Measurements from ENCODE around the gene CABP4.
"Not testable (repeated sequence)": the region's sequence is repeated elsewhere in the genome, so short reads cannot be mapped to it uniquely, and the experiment has no call there.

Gene CABP4

DNA sequence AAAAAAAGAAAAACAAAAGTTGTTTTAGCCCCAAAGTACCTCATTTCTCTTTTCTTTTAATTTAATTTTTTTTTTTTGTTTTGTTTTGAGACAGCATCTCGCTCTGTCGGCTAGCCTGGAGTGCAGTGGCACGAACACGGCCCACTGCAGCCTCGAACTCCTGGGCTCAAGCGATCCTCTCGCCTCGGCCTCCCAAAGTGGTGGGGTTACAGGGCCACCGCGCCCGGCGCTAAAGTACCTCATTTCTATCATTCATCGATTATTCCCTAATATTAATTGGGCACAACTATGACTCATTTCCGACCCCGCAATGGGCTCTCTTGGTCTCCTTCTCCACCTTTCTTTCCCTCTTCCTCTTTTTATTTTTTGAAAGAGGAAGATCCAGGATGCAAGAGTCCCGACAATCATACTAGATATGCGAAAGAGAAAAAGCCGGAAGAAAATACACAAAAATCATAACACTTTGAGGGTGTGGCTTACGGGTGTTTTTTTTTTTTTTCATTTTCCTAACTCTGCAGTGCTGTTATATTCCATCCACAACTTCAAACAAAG is 27.2 kb downstream of the CABP4 start:
- Histone ChIP-seq H3K36me3 (ENCODE audit: control insufficient read depth, insufficient read depth, low read length) (no peaks in the 10 kb centered on the region; the same call in 1 of the 2 replicates), H3K27me3 (replicated peaks; ENCODE audit: control insufficient read depth, insufficient read depth, low read length) (no peaks in the 10 kb centered on the region), H3K4me3 (replicated peaks; ENCODE audit: low read depth, low read length) (peak overlapping the region; percentile 63)
- no peak for DNase-seq (ENCODE audit: extremely low read depth, insufficient read length)
- TF ChIP-seq, protein P1, sequence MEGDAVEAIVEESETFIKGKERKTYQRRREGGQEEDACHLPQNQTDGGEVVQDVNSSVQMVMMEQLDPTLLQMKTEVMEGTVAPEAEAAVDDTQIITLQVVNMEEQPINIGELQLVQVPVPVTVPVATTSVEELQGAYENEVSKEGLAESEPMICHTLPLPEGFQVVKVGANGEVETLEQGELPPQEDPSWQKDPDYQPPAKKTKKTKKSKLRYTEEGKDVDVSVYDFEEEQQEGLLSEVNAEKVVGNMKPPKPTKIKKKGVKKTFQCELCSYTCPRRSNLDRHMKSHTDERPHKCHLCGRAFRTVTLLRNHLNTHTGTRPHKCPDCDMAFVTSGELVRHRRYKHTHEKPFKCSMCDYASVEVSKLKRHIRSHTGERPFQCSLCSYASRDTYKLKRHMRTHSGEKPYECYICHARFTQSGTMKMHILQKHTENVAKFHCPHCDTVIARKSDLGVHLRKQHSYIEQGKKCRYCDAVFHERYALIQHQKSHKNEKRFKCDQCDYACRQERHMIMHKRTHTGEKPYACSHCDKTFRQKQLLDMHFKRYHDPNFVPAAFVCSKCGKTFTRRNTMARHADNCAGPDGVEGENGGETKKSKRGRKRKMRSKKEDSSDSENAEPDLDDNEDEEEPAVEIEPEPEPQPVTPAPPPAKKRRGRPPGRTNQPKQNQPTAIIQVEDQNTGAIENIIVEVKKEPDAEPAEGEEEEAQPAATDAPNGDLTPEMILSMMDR (IDR thresholded peaks at IDR 0.05; ENCODE audit: insufficient read depth, low read length, poor library complexity, severe bottlenecking): no peak

DNA sequence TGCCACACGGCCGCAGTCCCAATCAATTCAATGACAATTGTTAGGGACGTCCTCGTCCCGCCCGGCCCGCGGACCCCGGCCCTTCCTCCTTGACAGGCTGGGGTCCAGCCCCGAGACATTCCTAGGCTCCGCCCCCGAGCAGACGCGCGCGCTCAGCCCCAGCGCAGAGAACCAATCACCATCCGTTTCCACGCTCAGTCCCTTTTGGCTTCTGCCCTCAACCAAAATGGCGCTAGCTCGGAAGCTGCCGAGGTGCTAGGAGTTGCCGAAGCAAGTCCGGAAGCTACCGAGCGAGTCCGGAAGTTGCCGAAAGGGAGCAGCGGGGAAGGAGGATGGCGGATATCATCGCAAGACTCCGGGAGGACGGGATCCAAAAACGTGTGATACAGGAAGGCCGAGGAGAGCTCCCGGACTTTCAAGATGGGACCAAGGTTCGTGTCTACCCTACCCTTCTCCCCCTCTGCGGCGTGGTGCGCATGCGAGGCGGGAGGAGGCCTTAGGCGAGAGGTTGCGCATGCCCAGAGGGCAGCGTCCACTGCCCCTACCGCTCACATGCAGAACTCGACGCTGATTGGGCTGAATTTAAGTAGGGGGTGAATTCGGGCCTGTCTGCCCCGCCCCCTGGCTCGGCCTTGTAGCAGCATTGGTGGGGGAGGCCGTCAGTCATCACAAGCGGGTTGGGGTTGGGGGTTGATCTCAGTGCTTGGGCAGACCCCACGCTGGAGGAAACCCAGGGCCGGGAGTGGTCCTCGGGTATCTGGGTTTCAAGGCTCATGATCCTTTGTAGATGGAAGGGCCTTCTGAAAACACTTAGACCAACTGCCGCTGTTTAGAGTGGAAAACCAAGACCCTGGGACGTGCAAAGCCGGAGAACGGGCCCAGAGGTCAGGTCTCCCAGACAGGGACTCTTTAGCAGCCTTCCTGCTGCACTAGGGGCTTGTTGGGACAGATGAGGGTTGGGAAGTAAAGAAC is 28.0 kb downstream of the CABP4 start, which contains the start of gene AIP:
Gene AIP, plus strand, starts transcription at position 200 of the 972 bp plus-strand sequence. Its CDS starts 133 bp downstream, at position 333.
- TF ChIP-seq, protein P1 (IDR thresholded peaks at IDR 0.05; ENCODE audit: insufficient read depth, low read length, poor library complexity, severe bottlenecking): peak; percentile 3
- peak within 1 kb of the TSS; percentile 63 for H3K4me3 ChIP-seq (replicated peaks; ENCODE audit: low read depth, low read length)
- DNase-seq (ENCODE audit: extremely low read depth, insufficient read length): peak; percentile 96
- no peaks in the 10 kb centered on the region; the same call in 1 of the 2 replicates for H3K36me3 ChIP-seq (ENCODE audit: control insufficient read depth, insufficient read depth, low read length)
- H3K27me3 ChIP-seq (replicated peaks; ENCODE audit: control insufficient read depth, insufficient read depth, low read length): no peaks in the 10 kb centered on the region

DNA sequence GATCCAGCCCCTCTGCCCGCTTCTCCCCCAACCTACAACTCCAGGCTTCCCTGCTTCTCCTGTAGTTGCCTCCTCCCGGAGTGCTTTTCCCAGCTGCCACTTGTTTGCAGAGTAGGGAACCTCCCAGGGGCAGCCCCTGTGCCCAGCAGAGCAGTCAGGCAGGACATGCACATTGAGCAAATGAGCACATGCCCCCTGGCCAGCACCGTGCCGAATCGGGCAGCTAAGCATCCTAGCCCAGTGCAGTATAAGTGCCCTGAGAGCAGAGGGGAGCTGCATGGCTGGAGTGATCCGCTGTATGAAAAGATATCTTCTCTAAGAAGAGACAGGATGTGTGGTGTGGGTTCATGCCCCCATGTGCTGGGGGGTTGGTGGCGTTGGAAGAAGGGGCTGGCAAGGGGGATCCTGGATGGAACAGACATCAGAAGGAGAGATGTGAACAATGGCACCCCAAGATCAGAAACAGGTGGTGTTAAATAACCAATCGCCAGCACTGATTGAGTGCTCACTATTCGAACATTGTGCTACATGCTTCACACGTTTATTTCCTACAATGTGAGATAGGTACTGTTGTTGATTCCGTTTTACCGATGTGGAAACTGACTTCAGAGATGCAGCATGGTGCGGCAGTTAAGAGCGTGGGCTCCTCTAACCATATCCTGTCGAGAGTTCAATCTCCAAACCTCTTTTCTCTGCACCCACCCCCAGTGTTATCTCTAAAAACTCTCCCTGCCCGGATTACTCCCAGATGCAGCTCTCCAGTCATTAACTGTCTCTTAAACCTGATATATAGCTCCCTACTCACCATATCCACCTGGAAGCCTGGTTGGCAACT is 28.9 kb downstream of the CABP4 start:
- H3K27me3 ChIP-seq (replicated peaks; ENCODE audit: control insufficient read depth, insufficient read depth, low read length): no peaks in the 10 kb centered on the region
- TF ChIP-seq, protein P1 (IDR thresholded peaks at IDR 0.05; ENCODE audit: insufficient read depth, low read length, poor library complexity, severe bottlenecking): no peak
- H3K36me3 ChIP-seq (ENCODE audit: control insufficient read depth, insufficient read depth, low read length): peaks cover under 1% of the 10 kb centered on the region; the same call in 1 of the 2 replicates
- peak; percentile 50 for DNase-seq (ENCODE audit: extremely low read depth, insufficient read length)
- H3K4me3 ChIP-seq (replicated peaks; ENCODE audit: low read depth, low read length): peak overlapping the region; percentile 63

DNA sequence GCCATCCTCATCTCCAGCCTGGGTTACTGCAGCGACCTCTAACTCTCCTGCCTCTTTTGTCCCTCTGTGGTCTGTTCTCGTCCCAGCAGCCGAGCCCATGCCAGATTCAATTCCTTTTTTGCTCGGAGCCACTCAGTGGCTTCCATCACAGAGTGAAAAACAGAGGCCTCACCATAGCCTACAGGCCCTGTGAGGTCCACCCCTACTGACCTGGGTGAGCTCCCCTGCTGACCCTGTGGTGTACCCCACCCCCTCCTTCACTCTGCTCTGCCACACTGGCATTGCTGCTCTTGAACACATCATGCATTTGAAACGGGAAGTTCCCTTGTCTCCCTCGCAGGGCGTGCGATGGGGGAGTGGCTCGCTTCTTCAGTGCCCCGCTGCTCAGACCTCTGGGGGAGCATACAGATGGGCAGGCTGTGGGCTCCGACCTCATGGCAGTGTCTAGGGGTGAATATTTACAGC is 29.7 kb downstream of the CABP4 start:
- no peaks in the 10 kb centered on the region for H3K27me3 ChIP-seq (replicated peaks; ENCODE audit: control insufficient read depth, insufficient read depth, low read length)
- TF ChIP-seq, protein P1 (IDR thresholded peaks at IDR 0.05; ENCODE audit: insufficient read depth, low read length, poor library complexity, severe bottlenecking): no peak
- peak overlapping the region; percentile 63 for H3K4me3 ChIP-seq (replicated peaks; ENCODE audit: low read depth, low read length)
- H3K36me3 ChIP-seq (ENCODE audit: control insufficient read depth, insufficient read depth, low read length): peaks cover 6% of the 10 kb centered on the region
- peak; percentile 81 for DNase-seq (ENCODE audit: extremely low read depth, insufficient read length)

DNA sequence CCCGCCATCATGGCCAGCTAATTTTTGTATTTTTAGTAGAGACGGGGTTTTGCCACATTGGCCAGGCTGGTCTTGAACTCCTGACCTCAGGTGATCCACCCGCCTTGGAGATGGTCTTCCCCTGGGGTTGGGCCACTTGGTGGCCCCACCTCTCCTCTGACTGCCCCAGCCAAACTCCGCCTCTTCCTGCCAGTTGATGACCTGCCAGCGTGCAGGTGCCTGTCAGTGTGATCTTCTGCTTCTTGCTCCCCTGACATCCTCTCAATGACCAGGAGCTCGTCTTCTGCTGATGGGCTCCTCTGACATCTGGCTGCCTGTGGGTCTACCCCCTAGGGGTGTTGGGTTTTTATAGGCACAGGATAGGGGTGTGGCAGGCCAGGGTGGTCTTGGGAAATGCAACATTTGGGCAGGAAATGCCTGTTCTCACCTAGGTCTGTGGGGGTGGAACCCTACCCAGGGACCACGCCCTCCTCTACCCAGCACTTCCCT is 30.8 kb downstream of the CABP4 start:
- DNase-seq (ENCODE audit: extremely low read depth, insufficient read length): peak; percentile 82
- peaks cover 14% of the 10 kb centered on the region for H3K36me3 ChIP-seq (ENCODE audit: control insufficient read depth, insufficient read depth, low read length)
- not testable (repeated sequence) for H3K4me3 ChIP-seq (replicated peaks; ENCODE audit: low read depth, low read length); H3K27me3 ChIP-seq (replicated peaks; ENCODE audit: control insufficient read depth, insufficient read depth, low read length)

All from GM06990 (cell line).